K562 (cell line): ENCODE data around the gene TANC1. TPM values are rescaled to one million over a fixed set of nuclear protein-coding genes. Genes with fewer than 3 reads are reported as not detected.

Source experiments
- GATAD2A ChIP-seq: fragments of 450-650 bp; IDR thresholded peaks from 2 replicates; pipeline ENCODE4 v1.6.1; 2017
- HMGN3 ChIP-seq: IDR thresholded peaks from 2 replicates; pipeline ENCODE4 v1.6.1; 2011; ENCODE audit warnings: borderline replicate concordance, low read depth, mild to moderate bottlenecking, mixed read lengths, low read length; ENCODE audit not compliant: insufficient read length; ENCODE audit errors: extremely low read depth
- MTA1 ChIP-seq: fragments of 450-650 bp; IDR thresholded peaks from 2 replicates; pipeline ENCODE4 v1.6.1; 2017; ENCODE audit warnings: borderline replicate concordance
- NFATC3 ChIP-seq: fragments of 450-650 bp; IDR thresholded peaks from 2 replicates; pipeline ENCODE4 v1.6.1; 2017; ENCODE audit warnings: mild to moderate bottlenecking
- POLR2AphosphoS5 ChIP-seq: IDR thresholded peaks from 2 replicates; pipeline ENCODE4 v1.6.1; 2011; ENCODE audit warnings: mild to moderate bottlenecking, low read depth, low read length, moderate library complexity; ENCODE audit not compliant: control insufficient read depth, insufficient read depth
- RBM34 ChIP-seq: fragments of 200-400 bp; formaldehyde crosslinking; IDR thresholded peaks from 2 replicates; pipeline ENCODE4 v1.6.1; 2018; ENCODE audit warnings: low read length, borderline replicate concordance; ENCODE audit not compliant: insufficient read depth
- SMAD3 ChIP-seq: fragments of 450-650 bp; formaldehyde crosslinking; conservative IDR thresholded peaks from 2 replicates; pipeline ENCODE4 v1.4.0; 2020; ENCODE audit warnings: mild to moderate bottlenecking
- polyA plus RNA-seq, 8 experiments: library from polyadenylated mRNA; depleted of rRNA in 4 of 8; stranded (reverse) in 5 of 8; unstranded in 3 of 8; fragments of >200 nt; fragmentation: Nextera tagmentation in 2 of 8; fragmentation: Illumina TruSeq in 1 of 8; extraction: Ambion mirVana in 2 of 8; extraction: Trizol in 1 of 8; gene quantifications; 2 replicates each; pipeline versions ENCODE4 v1.2.1 to v1.2.3, GENCODE V29; 2011 to 2014; ENCODE audit warnings: inconsistent platforms in 1 of 8, missing spikeins in 1 of 8
- total RNA-seq, 7 experiments: library from RNA; depleted of rRNA in 6 of 7; stranded (reverse); fragments of >200 nt in 6 of 7; fragmentation: Illumina TruSeq in 2 of 7; extraction: Trizol in 2 of 7; gene quantifications; 2 replicates each; pipeline versions ENCODE4 v1.2.1 to v1.2.3, GENCODE V29; 2011 to 2021; ENCODE audit warnings: low replicate concordance in 1 of 7
- TF ChIP-seq, protein P1 (sequence below), 2 experiments: fragments of 450-650 bp in 1 of 2; sonication (generic) in 1 of 2; formaldehyde crosslinking; conservative IDR thresholded peaks; 2 replicates each; pipeline versions ENCODE4 v1.4.0 to v1.8.1; 2020 to 2022; ENCODE audit warnings: mild to moderate bottlenecking in 1 of 2, missing genetic modification reagents in 1 of 2

The TANC1 gene
- total and polyA plus RNA-seq, 9 of the 15 experiments (the other 6 are each of a cell fraction or from before 2014, with no cell fraction given), result under 0.01 to 0.20 (median 0.07) TPM; not detected in 1

DNA sequence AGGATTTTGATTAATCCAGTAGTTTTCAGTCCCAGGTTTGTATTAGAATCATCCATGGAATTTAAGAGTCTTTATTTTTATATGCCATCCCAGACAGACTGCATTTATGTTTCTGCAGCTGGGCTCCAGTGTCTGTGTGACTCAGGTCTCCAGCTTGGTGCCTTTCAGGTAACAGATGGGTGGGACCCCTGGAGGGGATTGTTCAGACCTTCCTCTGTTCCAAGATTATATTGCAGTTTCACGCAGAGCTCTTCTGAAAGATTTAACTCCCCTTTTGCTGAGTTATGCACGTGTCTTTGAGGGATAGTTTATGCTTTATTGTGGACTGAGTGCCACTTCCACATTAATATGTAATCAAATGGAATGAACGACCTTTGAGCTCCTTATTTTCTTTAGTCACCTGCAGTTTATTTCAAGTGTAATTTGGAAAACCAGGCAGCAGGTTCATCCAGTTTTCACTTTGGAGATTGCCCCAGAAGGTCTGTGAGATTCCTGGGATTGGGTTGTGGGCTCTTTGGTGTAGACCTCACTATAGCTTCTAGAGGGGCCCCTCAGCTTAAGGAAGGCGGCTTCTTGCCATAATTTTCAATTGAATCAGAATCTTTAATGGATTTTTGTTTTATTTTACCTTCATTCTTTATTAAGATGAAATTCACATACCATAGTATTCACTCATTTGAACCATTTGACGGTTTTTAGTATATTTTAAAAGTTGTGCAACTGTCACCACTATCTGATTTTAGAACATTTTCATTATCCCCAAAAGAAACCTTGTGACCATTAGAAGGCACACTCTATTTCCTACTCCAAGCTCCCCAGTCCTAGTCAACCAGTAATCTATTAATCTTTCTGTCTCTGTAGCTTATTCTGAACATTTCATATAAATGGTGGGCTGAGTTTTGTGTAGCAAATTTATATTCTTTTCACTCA is 183.0 kb downstream of the TANC1 start (continued):
- TF ChIP-seq, protein P1, sequence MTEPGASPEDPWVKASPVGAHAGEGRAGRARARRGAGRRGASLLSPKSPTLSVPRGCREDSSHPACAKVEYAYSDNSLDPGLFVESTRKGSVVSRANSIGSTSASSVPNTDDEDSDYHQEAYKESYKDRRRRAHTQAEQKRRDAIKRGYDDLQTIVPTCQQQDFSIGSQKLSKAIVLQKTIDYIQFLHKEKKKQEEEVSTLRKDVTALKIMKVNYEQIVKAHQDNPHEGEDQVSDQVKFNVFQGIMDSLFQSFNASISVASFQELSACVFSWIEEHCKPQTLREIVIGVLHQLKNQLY (CRISPR knock-in tag; conservative IDR thresholded peaks at IDR 0.05), result no peak
- TF ChIP-seq RBM34 (no peak), SMAD3 (CRISPR knock-in tag) (no peak), NFATC3 (no peak), GATAD2A (no peak), MTA1 (no peak), HMGN3 (no peak), POLR2AphosphoS5 (no peak)
